Left ventricle myocardium inferior (tissue), 1 donor: ENCODE data around the gene ARHGEF38. TPM values are rescaled to one million over a fixed set of nuclear protein-coding genes. Genes with fewer than 3 reads are reported as not detected.
"Not testable (repeated sequence)": the region's sequence is repeated elsewhere in the genome, so short reads cannot be mapped to it uniquely, and the experiment has no call there.

Experiments
- DNase-seq: peaks from one replicate; pipeline ENCODE4 v3.0.0-alpha.2; 2020
- H3K27ac ChIP-seq: fragments of 200-600 bp; replicated peaks from 2 replicates; pipeline ENCODE4 v1.8.0; 2021
- H3K27me3 ChIP-seq: fragments of 200-600 bp; 2 replicates; pipeline ENCODE4 v1.8.0; 2021; ENCODE audit warnings: low read depth
- H3K36me3 ChIP-seq: fragments of 200-600 bp; 2 replicates; pipeline ENCODE4 v1.8.0; 2021
- H3K4me1 ChIP-seq: fragments of 200-600 bp; 2 replicates; pipeline ENCODE4 v1.8.0; 2021
- H3K4me3 ChIP-seq: fragments of 200-600 bp; 2 replicates; pipeline ENCODE4 v1.8.0; 2021; ENCODE audit warnings: mild to moderate bottlenecking, moderate library complexity
- H3K9me3 ChIP-seq: fragments of 200-600 bp; replicated peaks from 2 replicates; pipeline ENCODE4 v1.8.0; 2021
- CTCF ChIP-seq: fragments of 200-600 bp; IDR thresholded peaks from 2 replicates; pipeline ENCODE4 v1.8.0; 2021; ENCODE audit warnings: antibody characterized with exemption, mild to moderate bottlenecking, borderline replicate concordance
- intact Hi-C: fragments of 100-400 bp; cut with micrococcal nuclease; formaldehyde crosslinking; loops from one replicate; pipeline ENCODE4 v1.11.0; 2022
- total RNA-seq: library from RNA; stranded (reverse); fragmentation: NEBNext Ultra II Directional; extraction: Animal tissue kit (Norgen Biotek cat#: 25700); gene quantifications from one replicate; pipeline ENCODE4 v1.2.1, GENCODE V29; 2021
- donor health status: DM: no; HTN: yes; CAD: no; lungs with severe emphysema.

Gene ARHGEF38
- total RNA-seq, 1 donor from 2014 or later: not detected

- intact Hi-C loops: no loop called here
- no peaks in the 10 kb centered on the region for H3K9me3 ChIP-seq
- peaks cover 4% of the 10 kb centered on the region for H3K36me3 ChIP-seq
- TF ChIP-seq CTCF: no peak
- peaks cover 11% of the 10 kb centered on the region for H3K4me1 ChIP-seq
- H3K27ac ChIP-seq: no peak overlapping the region
- DNase-seq: no peak
- H3K27me3 ChIP-seq: no peaks in the 10 kb centered on the region
- no peak overlapping the region for H3K4me3 ChIP-seq
Observed at GRCh38 chr4:105719204-105719603, 166.8 kb downstream of the ARHGEF38 start.

GRCh38 chr4:105725623-105726022, 173.2 kb downstream of the ARHGEF38 start:
- Histone ChIP-seq H3K9me3 (peaks cover 17% of the 10 kb centered on the region), H3K4me3 (no peak overlapping the region), H3K36me3 (peaks cover 17% of the 10 kb centered on the region), H3K27ac (no peak overlapping the region), H3K27me3 (no peaks in the 10 kb centered on the region), H3K4me1 (no peaks in the 10 kb centered on the region)
- no peak for TF ChIP-seq CTCF
- DNase-seq: no peak
- intact Hi-C loops: no loop called here

GRCh38 chr4:105729895-105730294, 177.5 kb downstream of the ARHGEF38 start:
- intact Hi-C loops, H3K4me1 ChIP-seq, H3K27me3 ChIP-seq, DNase-seq, H3K27ac ChIP-seq, H3K4me3 ChIP-seq: not testable (repeated sequence)
- peaks cover 30% of the 10 kb centered on the region for H3K36me3 ChIP-seq
- H3K9me3 ChIP-seq: peaks cover 38% of the 10 kb centered on the region

Other genes starting within 250 kb of the ARHGEF38 start
- 83.7 TPM for gene PPA2, start 78.6 kb upstream of the ARHGEF38 start, total RNA-seq
- gene INTS12, start 156.1 kb downstream of the ARHGEF38 start, total RNA-seq: 20.6 TPM
- gene GSTCD, start 156.2 kb downstream of the ARHGEF38 start, total RNA-seq: 5.9 TPM